ENCODE measurements around the gene NFYB.

NFYB gene

DNA sequence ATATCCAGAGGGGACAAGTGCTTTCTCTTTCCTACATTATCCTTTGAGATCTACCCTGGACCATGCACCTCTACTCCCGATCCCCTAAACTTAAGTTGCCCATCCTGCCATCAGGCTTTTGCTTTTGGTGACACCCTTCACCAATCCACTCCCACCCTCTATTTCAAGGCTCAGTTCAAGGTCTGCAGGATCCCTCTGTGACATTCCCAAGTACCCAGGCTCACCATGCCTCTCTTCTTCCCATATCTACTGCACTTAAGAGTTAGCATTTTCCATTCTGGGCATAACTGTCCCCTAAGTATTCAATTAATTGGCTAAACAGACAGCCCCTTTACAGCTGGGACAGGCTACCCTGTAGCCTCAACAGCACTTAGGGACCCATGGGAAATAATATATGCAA is 3.1 kb downstream of the NFYB start:
- TF ChIP-seq, protein P1, sequence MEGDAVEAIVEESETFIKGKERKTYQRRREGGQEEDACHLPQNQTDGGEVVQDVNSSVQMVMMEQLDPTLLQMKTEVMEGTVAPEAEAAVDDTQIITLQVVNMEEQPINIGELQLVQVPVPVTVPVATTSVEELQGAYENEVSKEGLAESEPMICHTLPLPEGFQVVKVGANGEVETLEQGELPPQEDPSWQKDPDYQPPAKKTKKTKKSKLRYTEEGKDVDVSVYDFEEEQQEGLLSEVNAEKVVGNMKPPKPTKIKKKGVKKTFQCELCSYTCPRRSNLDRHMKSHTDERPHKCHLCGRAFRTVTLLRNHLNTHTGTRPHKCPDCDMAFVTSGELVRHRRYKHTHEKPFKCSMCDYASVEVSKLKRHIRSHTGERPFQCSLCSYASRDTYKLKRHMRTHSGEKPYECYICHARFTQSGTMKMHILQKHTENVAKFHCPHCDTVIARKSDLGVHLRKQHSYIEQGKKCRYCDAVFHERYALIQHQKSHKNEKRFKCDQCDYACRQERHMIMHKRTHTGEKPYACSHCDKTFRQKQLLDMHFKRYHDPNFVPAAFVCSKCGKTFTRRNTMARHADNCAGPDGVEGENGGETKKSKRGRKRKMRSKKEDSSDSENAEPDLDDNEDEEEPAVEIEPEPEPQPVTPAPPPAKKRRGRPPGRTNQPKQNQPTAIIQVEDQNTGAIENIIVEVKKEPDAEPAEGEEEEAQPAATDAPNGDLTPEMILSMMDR (conservative IDR thresholded peaks at IDR 0.05; ENCODE audit: control insufficient read depth, insufficient read depth, low read depth, low read length): no peak
- H3K4me3 ChIP-seq (ENCODE audit: control insufficient read depth, low read depth, low read length): no peak overlapping the region
- DNase-seq (ENCODE audit: low read depth): no peak

DNA sequence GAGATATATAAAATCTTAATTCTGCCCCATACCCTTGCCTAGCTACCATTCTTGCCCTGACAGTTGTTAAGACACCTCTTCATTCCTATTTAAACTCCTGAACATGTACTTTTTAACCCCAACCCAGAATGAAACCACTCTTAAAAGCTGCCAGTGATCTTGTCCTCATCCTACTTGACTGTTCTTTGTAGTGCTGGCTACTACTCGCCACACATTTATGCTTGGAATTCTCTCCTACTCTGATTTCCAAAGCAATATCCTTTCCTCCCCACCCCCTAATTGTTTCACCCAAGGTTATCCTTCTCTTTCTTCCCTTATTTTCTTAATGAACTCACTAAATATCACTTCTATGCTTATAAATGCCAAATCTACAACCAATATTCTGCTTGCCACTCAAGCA is 4.1 kb downstream of the NFYB start:
- H3K4me3 ChIP-seq (ENCODE audit: control insufficient read depth, low read depth, low read length): no peak overlapping the region
- TF ChIP-seq, protein P1 (conservative IDR thresholded peaks at IDR 0.05; ENCODE audit: control insufficient read depth, insufficient read depth, low read depth, low read length): no peak

DNA sequence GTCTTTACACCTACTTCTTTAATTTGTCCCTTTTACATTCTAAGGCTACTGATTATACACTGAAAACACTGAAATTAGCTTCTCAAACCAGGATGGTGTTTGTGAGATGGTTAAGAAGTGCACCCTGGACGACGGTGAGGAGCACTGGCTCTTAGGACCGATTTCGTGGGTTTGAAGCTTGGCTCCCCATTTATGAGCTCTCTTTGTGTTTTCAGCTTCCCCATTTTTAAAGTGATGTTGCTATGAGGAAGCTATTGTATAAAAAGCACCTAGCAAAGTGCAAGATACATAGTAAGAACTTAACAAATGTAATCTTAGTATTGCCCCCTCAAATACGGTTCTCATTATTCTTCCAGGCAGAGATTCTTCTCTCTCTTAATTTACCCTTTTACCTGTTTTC is 4.7 kb downstream of the NFYB start:
- TF ChIP-seq, protein P1 (conservative IDR thresholded peaks at IDR 0.05; ENCODE audit: control insufficient read depth, insufficient read depth, low read depth, low read length): no peak
- DNase-seq (ENCODE audit: low read depth): no peak
- no peak overlapping the region for H3K4me3 ChIP-seq (ENCODE audit: control insufficient read depth, low read depth, low read length)

More for the DNA sequence above, 4.1 kb downstream of the NFYB start:
- peak; percentile 5 for DNase-seq (ENCODE audit: low read depth)

DNA sequence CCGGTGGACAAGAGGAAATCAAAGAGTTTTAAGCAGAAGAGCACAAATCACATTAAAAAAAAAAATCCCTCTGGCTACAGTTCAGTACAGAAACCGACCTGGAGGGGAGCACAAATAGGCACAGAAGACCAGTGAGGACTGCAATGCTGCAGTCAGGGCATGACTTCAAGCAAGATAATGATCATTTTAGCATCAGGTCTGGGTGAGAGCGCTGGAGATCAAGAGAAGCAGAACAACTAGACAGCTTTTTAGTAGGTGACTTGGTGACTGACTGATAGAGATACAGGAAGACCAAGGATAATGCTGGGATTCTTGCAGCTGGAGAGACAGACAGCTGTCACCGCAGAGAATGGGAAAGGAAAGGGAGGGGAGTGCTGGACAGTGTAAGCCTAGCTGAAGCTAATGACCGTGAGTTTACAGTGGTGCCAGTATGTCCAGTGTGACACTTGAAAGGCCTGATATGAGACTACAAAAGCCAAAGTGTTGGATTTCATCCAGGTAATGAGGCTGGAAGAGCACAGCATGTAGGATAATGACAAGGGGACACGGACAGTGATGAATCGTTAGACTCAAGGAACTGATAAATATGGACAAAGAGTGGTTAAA is 5.6 kb downstream of the NFYB start:
- no peak overlapping the region for H3K4me3 ChIP-seq (ENCODE audit: control insufficient read depth, low read depth, low read length)
- TF ChIP-seq, protein P1 (conservative IDR thresholded peaks at IDR 0.05; ENCODE audit: control insufficient read depth, insufficient read depth, low read depth, low read length): no peak
- DNase-seq (ENCODE audit: low read depth): no peak

DNA sequence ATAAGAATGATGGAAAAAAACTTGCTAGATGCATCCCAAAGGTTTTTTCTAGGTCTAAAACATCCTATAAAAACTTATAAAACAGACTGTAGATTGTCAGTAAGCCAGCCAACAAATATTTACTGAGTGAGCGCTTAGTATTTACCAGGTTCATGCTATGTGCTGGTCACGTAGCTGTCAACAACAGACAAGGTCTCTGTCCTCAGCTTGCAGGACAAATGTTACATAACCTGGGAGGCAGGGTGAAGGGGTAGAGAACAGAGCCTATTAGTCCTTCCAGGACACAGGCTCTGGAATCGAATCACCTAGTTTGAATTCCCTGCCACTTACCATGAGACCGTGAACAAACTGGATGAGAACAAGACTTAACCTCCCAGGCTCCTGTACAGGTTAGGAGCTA is 6.4 kb downstream of the NFYB start:
- DNase-seq (ENCODE audit: low read depth): no peak
- H3K4me3 ChIP-seq (ENCODE audit: control insufficient read depth, low read depth, low read length): no peak overlapping the region
- TF ChIP-seq, protein P1 (conservative IDR thresholded peaks at IDR 0.05; ENCODE audit: control insufficient read depth, insufficient read depth, low read depth, low read length): no peak

DNA sequence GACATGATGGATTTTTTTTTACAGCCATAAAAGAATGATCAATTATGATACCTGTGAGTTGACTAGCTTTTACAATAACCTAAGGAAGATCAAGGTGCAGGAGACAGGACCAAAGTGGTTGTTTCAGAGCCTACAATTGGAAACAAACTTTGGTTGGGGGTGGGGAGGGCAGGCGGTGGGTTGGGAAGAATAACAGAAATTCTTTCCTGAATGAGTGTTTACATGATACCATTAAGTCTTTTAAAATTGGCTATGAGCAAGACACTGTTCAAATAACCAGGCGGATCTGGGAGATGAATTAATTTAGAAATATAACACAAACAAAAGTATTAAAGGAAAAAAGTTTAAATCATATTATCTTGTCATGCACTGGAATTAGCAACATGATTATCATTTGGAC is 7.2 kb downstream of the NFYB start:
- no peak overlapping the region for H3K4me3 ChIP-seq (ENCODE audit: control insufficient read depth, low read depth, low read length)
- DNase-seq (ENCODE audit: low read depth): no peak
- TF ChIP-seq, protein P1 (conservative IDR thresholded peaks at IDR 0.05; ENCODE audit: control insufficient read depth, insufficient read depth, low read depth, low read length): no peak

DNA sequence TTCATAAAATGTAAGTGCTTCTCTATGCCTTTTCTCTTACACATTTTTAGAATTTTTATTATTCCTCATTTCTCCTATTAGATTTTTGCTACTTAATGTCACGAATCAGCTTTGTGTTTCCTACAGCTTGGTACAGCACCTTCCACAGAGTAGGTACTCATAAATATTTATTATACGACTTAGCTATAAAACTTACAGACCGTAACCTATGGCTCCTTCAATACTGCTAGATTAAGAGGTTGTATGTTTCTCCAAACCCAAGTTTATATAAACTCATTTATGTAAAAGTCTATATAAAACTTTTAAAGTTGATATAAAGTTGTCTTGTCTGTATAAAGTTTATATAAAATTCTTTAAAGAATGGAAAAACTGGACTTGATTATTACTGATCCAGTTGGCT is 11.5 kb downstream of the NFYB start:
- TF ChIP-seq, protein P1 (conservative IDR thresholded peaks at IDR 0.05; ENCODE audit: control insufficient read depth, insufficient read depth, low read depth, low read length): no peak
- DNase-seq (ENCODE audit: low read depth): no peak
- H3K4me3 ChIP-seq (ENCODE audit: control insufficient read depth, low read depth, low read length): no peak overlapping the region

Measured in fibroblast of mammary gland (primary cell).